H1 (cell line): Measurements from ENCODE around the gene MCF2L. TPM values are rescaled to one million over a fixed set of nuclear protein-coding genes. Genes with fewer than 3 reads are reported as not detected.

Experiments
- CHD1 ChIP-seq: IDR thresholded peaks from 2 replicates; pipeline ENCODE4 v1.6.1; 2012; ENCODE audit warnings: low read depth, low read length, improper control_type of control experiment
- polyA plus RNA-seq, 7 experiments: library from polyadenylated mRNA; depleted of rRNA in 3 of 7; stranded (reverse) in 5 of 7; unstranded in 2 of 7; fragments of >200 nt in 5 of 7; fragments of 200-250 nt in 2 of 7; gene quantifications; 1 replicate in 5 of 7; 2 replicates in 1 of 7; 4 replicates in 1 of 7; pipeline versions ENCODE4 v1.2.1 to v1.2.3, GENCODE V29; 2011 to 2013; ENCODE audit warnings: missing spikeins in 2 of 7, mixed read lengths in 2 of 7
- total RNA-seq: library from RNA; stranded (reverse); fragmentation: NEBNext Ultra II Directional; extraction: Animal tissue kit (Norgen Biotek cat#: 25700); gene quantifications from 2 replicates; pipeline ENCODE4 v1.2.1, GENCODE V29; 2021
- TF ChIP-seq, protein P1 (sequence below): IDR thresholded peaks from 2 replicates; pipeline ENCODE4 v1.6.1; 2012; ENCODE audit warnings: low read length, inconsistent platforms

The MCF2L gene
- total and polyA plus RNA-seq, 2 of the 8 experiments (the other 6 are each of a cell fraction or from before 2014, with no cell fraction given), result 10.1 to 24.4 TPM

GRCh38 chr13:113015826-113016525 lies 47.0 kb downstream of the MCF2L start (continued):
- TF ChIP-seq, protein P1, sequence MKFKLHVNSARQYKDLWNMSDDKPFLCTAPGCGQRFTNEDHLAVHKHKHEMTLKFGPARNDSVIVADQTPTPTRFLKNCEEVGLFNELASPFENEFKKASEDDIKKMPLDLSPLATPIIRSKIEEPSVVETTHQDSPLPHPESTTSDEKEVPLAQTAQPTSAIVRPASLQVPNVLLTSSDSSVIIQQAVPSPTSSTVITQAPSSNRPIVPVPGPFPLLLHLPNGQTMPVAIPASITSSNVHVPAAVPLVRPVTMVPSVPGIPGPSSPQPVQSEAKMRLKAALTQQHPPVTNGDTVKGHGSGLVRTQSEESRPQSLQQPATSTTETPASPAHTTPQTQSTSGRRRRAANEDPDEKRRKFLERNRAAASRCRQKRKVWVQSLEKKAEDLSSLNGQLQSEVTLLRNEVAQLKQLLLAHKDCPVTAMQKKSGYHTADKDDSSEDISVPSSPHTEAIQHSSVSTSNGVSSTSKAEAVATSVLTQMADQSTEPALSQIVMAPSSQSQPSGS, result no peak
- no peak for TF ChIP-seq CHD1
